ENCODE measurements around the gene C3orf52.

The C3orf52 gene

GRCh38 chr3:112119962-112120836, 34.0 kb downstream of the C3orf52 start:
- DNase-seq (ENCODE audit: low read depth): no peak

DNA sequence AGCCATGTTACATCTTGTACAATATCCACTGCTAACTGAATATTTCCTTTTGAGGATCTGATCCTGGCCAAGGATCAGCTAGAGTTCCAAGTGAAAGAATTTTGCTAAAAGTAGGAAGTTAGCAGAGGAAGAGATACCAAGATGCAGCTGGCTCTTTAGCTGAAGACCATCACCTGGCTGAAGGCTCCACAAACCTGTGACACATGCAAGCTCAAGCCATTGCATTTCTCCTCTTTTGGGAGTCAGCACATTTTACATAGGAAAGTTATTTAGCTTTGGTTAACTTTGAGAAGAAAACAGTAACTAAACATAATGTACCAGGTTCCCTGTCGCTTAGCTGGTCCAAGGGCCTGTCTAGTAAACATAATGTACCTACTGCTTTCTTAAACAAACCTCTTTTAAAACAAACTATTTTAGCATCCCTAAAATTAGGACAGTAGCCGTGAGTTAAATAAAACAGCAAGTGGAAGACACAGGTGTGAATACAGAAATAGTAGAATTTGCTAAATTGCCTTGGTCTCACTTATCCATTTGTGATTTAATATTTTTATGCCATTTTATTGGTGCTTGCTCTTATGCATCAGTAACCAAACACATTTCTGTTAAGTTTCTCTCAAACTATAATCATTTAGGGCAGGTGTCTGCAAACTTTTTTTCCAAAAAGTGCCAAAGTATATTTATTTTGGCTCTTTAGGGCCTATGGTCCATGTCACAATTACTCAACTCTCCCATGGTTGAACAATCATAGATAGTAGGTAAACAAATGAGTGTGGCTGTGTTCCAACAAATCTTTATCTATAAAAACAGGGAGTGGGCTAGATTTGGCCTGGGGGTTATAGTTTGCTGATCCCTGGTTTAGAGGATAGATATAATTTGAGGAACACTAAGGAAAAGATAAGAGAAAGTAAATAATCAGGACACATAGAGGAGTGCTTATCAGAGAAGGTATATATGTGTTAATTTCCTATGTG, 35.7 kb downstream of the C3orf52 start:
- DNase-seq (ENCODE audit: low read depth): no peak

DNA sequence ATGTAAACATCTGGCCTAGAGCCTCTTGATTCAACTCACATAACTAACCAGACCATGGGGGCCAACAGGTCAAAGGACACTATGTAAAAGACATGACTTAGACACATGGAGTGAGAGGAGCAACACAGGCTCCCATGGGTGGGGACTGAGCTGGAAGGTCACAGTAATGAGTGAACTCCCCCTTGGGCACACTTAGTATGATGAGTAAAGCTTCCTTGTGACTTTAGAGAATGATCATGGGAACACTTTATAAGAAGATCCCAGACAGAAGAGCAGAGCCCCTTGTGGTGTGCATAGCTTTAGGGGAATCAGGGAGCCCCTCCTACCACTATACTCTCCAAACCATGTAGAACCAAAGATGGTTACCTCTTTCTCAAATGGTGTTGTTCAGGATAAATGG, 36.7 kb downstream of the C3orf52 start:
- DNase-seq (ENCODE audit: low read depth): no peak

GRCh38 chr3:112123548-112123947, 37.4 kb downstream of the C3orf52 start:
- DNase-seq (ENCODE audit: low read depth): no peak

- no peak for DNase-seq (ENCODE audit: low read depth)
Observed at GRCh38 chr3:112124907-112125607, 38.9 kb downstream of the C3orf52 start.

DNA sequence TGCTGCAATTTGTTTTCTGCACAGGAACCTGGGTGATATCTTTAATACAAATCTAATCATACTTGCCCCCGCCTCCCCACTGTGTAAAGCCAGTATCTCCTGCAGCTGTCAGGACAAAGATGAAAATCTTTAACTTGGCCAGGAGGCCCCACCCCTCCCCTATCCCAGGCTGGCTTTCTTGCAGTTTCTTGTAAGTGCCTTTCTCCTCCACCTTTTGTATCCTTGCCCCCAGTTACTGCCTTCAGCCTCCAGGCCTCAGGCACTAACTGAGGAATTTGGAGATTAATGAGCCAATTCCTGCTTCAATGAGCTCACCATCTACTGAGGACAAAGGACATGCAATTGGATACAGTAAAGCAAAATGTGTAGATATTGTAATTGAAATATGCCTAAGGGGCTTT, 40.3 kb downstream of the C3orf52 start:
- no peak for DNase-seq (ENCODE audit: low read depth)

GRCh38 chr3:112127522-112128494, 41.6 kb downstream of the C3orf52 start:
- DNase-seq (ENCODE audit: low read depth): no peak

GRCh38 chr3:112128843-112129727, 42.9 kb downstream of the C3orf52 start:
- DNase-seq (ENCODE audit: low read depth): no peak

GRCh38 chr3:112129925-112130637, 43.9 kb downstream of the C3orf52 start:
- no peak for DNase-seq (ENCODE audit: low read depth)

- no peak for DNase-seq (ENCODE audit: low read depth)
Observed at GRCh38 chr3:112130638-112130993, 44.4 kb downstream of the C3orf52 start.

DNA sequence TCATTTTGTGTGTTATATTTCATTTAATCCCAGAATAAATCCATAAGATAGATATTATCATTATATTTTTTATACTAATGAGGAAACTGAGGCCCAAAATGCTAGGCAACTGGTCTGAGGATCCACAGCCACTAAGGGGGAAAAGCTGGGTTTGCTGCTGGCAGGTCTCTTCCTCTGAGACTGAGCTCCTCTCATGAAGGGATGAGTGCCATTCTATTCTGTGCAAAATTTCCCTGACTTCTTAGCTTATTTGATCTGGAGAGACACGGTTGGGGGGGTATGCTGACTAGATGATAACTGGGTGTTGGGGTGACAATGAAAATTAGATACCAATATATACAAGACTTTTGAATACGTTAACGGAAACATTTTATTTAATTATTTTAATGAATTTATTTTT, 44.9 kb downstream of the C3orf52 start:
- DNase-seq (ENCODE audit: low read depth): no peak

DNA sequence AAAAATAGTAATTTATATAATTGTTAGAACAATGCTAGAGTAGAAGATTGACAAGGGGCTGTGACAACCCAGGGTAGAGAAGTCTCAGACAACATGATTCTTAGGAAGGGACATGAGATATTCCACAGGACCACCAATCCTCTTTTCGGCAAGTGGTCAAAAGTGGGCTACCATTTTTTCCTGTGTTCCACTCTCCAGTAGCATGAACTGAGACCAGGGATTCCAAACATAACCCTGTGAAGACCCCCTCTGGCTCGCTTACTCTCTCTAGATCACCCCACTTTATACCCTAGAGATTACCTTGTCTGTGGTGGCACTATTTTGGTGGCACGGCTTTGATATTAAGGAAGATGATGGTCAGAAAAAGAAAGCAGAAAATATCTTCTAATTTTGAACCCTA, 45.9 kb downstream of the C3orf52 start:
- DNase-seq (ENCODE audit: low read depth): no peak

- DNase-seq (ENCODE audit: low read depth): no peak
Observed at GRCh38 chr3:112132554-112132953, 46.4 kb downstream of the C3orf52 start.

- no peak for DNase-seq (ENCODE audit: low read depth)
Observed at GRCh38 chr3:112132975-112133448, 46.8 kb downstream of the C3orf52 start, which contains the start of gene GCSAM. GCSAM (minus strand) TSS chr3:112133248; CDS start chr3:112133120, 128 bp downstream.

- DNase-seq (ENCODE audit: low read depth): no peak
Observed at GRCh38 chr3:112133626-112134334, 47.6 kb downstream of the C3orf52 start.

- no peak for DNase-seq (ENCODE audit: low read depth)
Observed at GRCh38 chr3:112134335-112135124, 48.3 kb downstream of the C3orf52 start.

GRCh38 chr3:112136046-112136445, 49.9 kb downstream of the C3orf52 start:
- no peak for DNase-seq (ENCODE audit: low read depth)
